Nephron progenitor cell (in vitro differentiated cells): ENCODE measurements around the gene SLC25A11.

Source experiments
- DNase-seq: peaks from one replicate; pipeline ENCODE4 v3.0.0; 2021
- H3K27ac Mint-ChIP-seq: 2 replicates; pipeline ENCODE4 v1.8.0; 2021; ENCODE audit warnings: mild to moderate bottlenecking, moderate library complexity, mixed read lengths
- H3K27me3 Mint-ChIP-seq: 2 replicates; pipeline ENCODE4 v1.8.0; 2021; ENCODE audit warnings: mild to moderate bottlenecking, low read depth, mixed read lengths; ENCODE audit not compliant: poor library complexity
- H3K36me3 Mint-ChIP-seq: 2 replicates; pipeline ENCODE4 v1.8.0; 2021; ENCODE audit warnings: low read depth, mixed read lengths
- H3K4me1 Mint-ChIP-seq: 2 replicates; pipeline ENCODE4 v1.8.0; 2021; ENCODE audit warnings: mixed read lengths
- H3K4me3 Mint-ChIP-seq: 2 replicates; pipeline ENCODE4 v1.8.0; 2021; ENCODE audit warnings: mild to moderate bottlenecking, moderate library complexity, mixed read lengths
- H3K9me3 Mint-ChIP-seq: 2 replicates; pipeline ENCODE4 v1.8.0; 2021; ENCODE audit warnings: mild to moderate bottlenecking, moderate library complexity, mixed read lengths
- TF ChIP-seq, protein P1 (sequence below): fragments of 200-600 bp; sonication (generic); IDR thresholded peaks from 2 replicates; pipeline ENCODE4 v1.5.0; 2021; ENCODE audit warnings: antibody characterized with exemption

SLC25A11 gene

DNA sequence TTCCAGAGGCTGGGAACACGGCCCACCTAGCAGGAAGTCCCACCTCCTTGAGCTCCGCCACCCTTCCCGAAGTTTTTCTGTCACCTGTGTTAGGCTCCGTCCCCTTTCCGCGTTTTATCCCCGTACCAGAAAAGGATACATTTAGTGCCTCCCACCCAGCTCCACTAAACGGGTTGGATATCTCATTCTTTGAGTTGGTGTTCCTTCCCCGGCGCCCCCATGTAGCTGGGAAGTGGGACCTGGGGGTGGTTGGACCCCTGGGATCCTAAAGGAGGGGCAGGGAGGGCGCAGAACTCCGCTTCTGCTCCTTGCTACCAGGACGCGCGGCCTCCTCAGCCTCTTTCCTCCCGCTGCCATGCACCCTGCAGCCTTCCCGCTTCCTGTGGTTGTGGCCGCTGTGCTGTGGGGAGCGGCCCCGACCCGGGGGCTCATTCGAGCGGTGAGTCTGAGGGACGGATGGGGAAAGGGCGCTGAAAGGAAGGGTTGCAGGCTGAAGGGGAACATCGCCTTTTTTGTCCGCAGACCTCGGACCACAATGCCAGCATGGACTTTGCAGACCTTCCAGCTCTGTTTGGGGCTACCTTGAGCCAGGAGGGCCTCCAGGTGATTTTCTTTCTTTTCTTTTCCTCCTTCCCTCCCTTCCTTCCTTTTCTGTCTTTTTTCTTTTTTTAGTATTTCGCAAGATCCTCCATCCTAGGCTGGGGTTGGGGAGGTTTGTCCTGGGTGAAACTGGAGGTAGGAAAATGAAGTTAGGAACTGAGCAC is 891 bp upstream of the SLC25A11 start:
- Mint-ChIP-seq H3K4me1 (peaks cover 38% of the 10 kb centered on the region), H3K27me3 (peaks cover 5% of the 10 kb centered on the region), H3K9me3 (no peaks in the 10 kb centered on the region), H3K27ac (peak overlapping the region; percentile 99), H3K36me3 (peaks cover 36% of the 10 kb centered on the region), H3K4me3 (peak overlapping the region; percentile 92)
- TF ChIP-seq, protein P1, sequence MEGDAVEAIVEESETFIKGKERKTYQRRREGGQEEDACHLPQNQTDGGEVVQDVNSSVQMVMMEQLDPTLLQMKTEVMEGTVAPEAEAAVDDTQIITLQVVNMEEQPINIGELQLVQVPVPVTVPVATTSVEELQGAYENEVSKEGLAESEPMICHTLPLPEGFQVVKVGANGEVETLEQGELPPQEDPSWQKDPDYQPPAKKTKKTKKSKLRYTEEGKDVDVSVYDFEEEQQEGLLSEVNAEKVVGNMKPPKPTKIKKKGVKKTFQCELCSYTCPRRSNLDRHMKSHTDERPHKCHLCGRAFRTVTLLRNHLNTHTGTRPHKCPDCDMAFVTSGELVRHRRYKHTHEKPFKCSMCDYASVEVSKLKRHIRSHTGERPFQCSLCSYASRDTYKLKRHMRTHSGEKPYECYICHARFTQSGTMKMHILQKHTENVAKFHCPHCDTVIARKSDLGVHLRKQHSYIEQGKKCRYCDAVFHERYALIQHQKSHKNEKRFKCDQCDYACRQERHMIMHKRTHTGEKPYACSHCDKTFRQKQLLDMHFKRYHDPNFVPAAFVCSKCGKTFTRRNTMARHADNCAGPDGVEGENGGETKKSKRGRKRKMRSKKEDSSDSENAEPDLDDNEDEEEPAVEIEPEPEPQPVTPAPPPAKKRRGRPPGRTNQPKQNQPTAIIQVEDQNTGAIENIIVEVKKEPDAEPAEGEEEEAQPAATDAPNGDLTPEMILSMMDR = no peak
- peak; percentile 39 for DNase-seq

DNA sequence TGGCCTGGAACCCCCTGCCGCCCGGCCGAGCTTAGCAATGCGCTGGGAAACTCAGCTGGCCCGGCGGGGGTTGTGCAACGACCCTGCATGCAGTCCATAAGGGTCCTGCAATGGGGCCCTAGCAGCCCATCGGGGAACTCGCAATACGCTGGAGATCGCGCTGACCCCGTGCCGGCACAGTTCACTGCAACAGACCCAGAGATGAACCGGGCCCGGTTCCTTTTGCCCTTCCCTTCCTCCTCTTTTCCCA is 375 bp downstream of the SLC25A11 start:
- peaks cover 31% of the 10 kb centered on the region for H3K36me3 Mint-ChIP-seq
- H3K27me3 Mint-ChIP-seq = peaks cover 5% of the 10 kb centered on the region
- H3K27ac Mint-ChIP-seq = peak overlapping the region; percentile 94
- peak; percentile 54 for DNase-seq
- TF ChIP-seq, protein P1 = no peak
- H3K4me1 Mint-ChIP-seq = peaks cover 34% of the 10 kb centered on the region
- no peaks in the 10 kb centered on the region for H3K9me3 Mint-ChIP-seq
- H3K4me3 Mint-ChIP-seq = peak overlapping the region; percentile 92

- peaks cover 5% of the 10 kb centered on the region for H3K27me3 Mint-ChIP-seq
- H3K4me1 Mint-ChIP-seq = peaks cover 40% of the 10 kb centered on the region
- DNase-seq = no peak
- H3K36me3 Mint-ChIP-seq = peaks cover 31% of the 10 kb centered on the region
- H3K27ac Mint-ChIP-seq = peak overlapping the region; percentile 94
- TF ChIP-seq, protein P1 = no peak
- H3K4me3 Mint-ChIP-seq = peak overlapping the region; percentile 92
- H3K9me3 Mint-ChIP-seq = no peaks in the 10 kb centered on the region
These were observed 929 bp downstream of the SLC25A11 start for GRCh38 chr17:4938688-4939545.

- H3K4me3 Mint-ChIP-seq = peak overlapping the region; percentile 92
- no peaks in the 10 kb centered on the region for H3K9me3 Mint-ChIP-seq
- peaks cover 47% of the 10 kb centered on the region for H3K4me1 Mint-ChIP-seq
- peak overlapping the region; percentile 89 for H3K27ac Mint-ChIP-seq
- TF ChIP-seq, protein P1 = no peak
- H3K36me3 Mint-ChIP-seq = peaks cover 28% of the 10 kb centered on the region
- peaks cover 5% of the 10 kb centered on the region for H3K27me3 Mint-ChIP-seq
- no peak for DNase-seq
These were observed 1.8 kb downstream of the SLC25A11 start for GRCh38 chr17:4938069-4938491.

GRCh38 chr17:4937553-4937952 is 2.3 kb downstream of the SLC25A11 start:
- Mint-ChIP-seq H3K9me3 (no peaks in the 10 kb centered on the region), H3K36me3 (peaks cover 24% of the 10 kb centered on the region), H3K27me3 (peaks cover 9% of the 10 kb centered on the region), H3K27ac (no peak overlapping the region), H3K4me1 (peaks cover 47% of the 10 kb centered on the region), H3K4me3 (peak overlapping the region; percentile 92)
- TF ChIP-seq, protein P1 = no peak
- no peak for DNase-seq
